ENCODE measurements around the gene TSPAN10.

TSPAN10 gene

GRCh38 chr17:81687770-81688541 is 51.0 kb downstream of the TSPAN10 start:
- in situ Hi-C loops (cut with HindIII; ENCODE audit: low pct_ligation_motif_present, low sequenced_read_pairs) = no loop called here
- TF ChIP-seq CTCF (IDR thresholded peaks at IDR 0.05; ENCODE audit: low read depth, low read length, missing control alignments) = no peak
- Histone ChIP-seq H3K36me3 (replicated peaks) (peaks cover 70% of the 10 kb centered on the region), H3K27ac (no peak overlapping the region), H3K4me3 (ENCODE audit: low read depth, low read length) (no peak overlapping the region), H3K27me3 (replicated peaks) (no peaks in the 10 kb centered on the region)
- no peak for DNase-seq

- no peak for TF ChIP-seq CTCF (IDR thresholded peaks at IDR 0.05; ENCODE audit: low read depth, low read length, missing control alignments)
- peaks cover 77% of the 10 kb centered on the region for H3K36me3 ChIP-seq (replicated peaks)
- no peak overlapping the region for H3K4me3 ChIP-seq (ENCODE audit: low read depth, low read length)
- in situ Hi-C loops (cut with HindIII; ENCODE audit: low pct_ligation_motif_present, low sequenced_read_pairs) = no loop called here
- no peak overlapping the region for H3K27ac ChIP-seq
- H3K27me3 ChIP-seq (replicated peaks) = no peaks in the 10 kb centered on the region
- no peak for DNase-seq
Observed at GRCh38 chr17:81688616-81689015, 51.6 kb downstream of the TSPAN10 start.

- no peak overlapping the region for H3K27ac ChIP-seq
- DNase-seq = no peak
- H3K27me3 ChIP-seq (replicated peaks) = no peaks in the 10 kb centered on the region
- in situ Hi-C loops (cut with HindIII; ENCODE audit: low pct_ligation_motif_present, low sequenced_read_pairs) = no loop called here
- peaks cover 91% of the 10 kb centered on the region for H3K36me3 ChIP-seq (replicated peaks)
- no peak overlapping the region for H3K4me3 ChIP-seq (ENCODE audit: low read depth, low read length)
- TF ChIP-seq CTCF (IDR thresholded peaks at IDR 0.05; ENCODE audit: low read depth, low read length, missing control alignments) = no peak
Observed at GRCh38 chr17:81690066-81690465, 53.1 kb downstream of the TSPAN10 start.

GRCh38 chr17:81690549-81690948 is 53.6 kb downstream of the TSPAN10 start:
- H3K27me3 ChIP-seq (replicated peaks) = no peaks in the 10 kb centered on the region
- H3K36me3 ChIP-seq (replicated peaks) = peaks cover 93% of the 10 kb centered on the region
- TF ChIP-seq CTCF (IDR thresholded peaks at IDR 0.05; ENCODE audit: low read depth, low read length, missing control alignments) = no peak
- no peak overlapping the region for H3K4me3 ChIP-seq (ENCODE audit: low read depth, low read length)
- in situ Hi-C loops (cut with HindIII; ENCODE audit: low pct_ligation_motif_present, low sequenced_read_pairs) = no loop called here
- DNase-seq = no peak
- H3K27ac ChIP-seq = no peak overlapping the region

GRCh38 chr17:81691196-81691595 is 54.2 kb downstream of the TSPAN10 start:
- in situ Hi-C loops (cut with HindIII; ENCODE audit: low pct_ligation_motif_present, low sequenced_read_pairs) = no loop called here
- Histone ChIP-seq H3K4me3 (ENCODE audit: low read depth, low read length) (no peak overlapping the region), H3K27me3 (replicated peaks) (no peaks in the 10 kb centered on the region), H3K36me3 (replicated peaks) (peaks cover 93% of the 10 kb centered on the region), H3K27ac (no peak overlapping the region)
- TF ChIP-seq CTCF (IDR thresholded peaks at IDR 0.05; ENCODE audit: low read depth, low read length, missing control alignments) = no peak
- no peak for DNase-seq

- Histone ChIP-seq H3K27me3 (replicated peaks) (no peaks in the 10 kb centered on the region), H3K4me3 (ENCODE audit: low read depth, low read length) (no peak overlapping the region), H3K27ac (no peak overlapping the region), H3K36me3 (replicated peaks) (peaks cover 94% of the 10 kb centered on the region)
- no peak for DNase-seq
- in situ Hi-C loops (cut with HindIII; ENCODE audit: low pct_ligation_motif_present, low sequenced_read_pairs) = no loop called here
- no peak for TF ChIP-seq CTCF (IDR thresholded peaks at IDR 0.05; ENCODE audit: low read depth, low read length, missing control alignments)
Observed at GRCh38 chr17:81691608-81692007, 54.6 kb downstream of the TSPAN10 start.
